A549 (cell line): ENCODE data around the gene PTGER2.

ENCODE experiments used
- POLR2A ChIP-seq: IDR thresholded peaks from 2 replicates; pipeline ENCODE4 v1.6.1; 2012; ENCODE audit warnings: mild to moderate bottlenecking, low read length
- POLR2AphosphoS2 ChIP-seq: conservative IDR thresholded peaks from 2 replicates; pipeline ENCODE4 v1.6.1; 2012; ENCODE audit warnings: low read length, improper control_type of control experiment, inconsistent platforms
- RFX5 ChIP-seq: fragments of 450-650 bp; IDR thresholded peaks from 2 replicates; pipeline ENCODE4 v1.7.1; 2014; ENCODE audit warnings: antibody characterized with exemption, mild to moderate bottlenecking, moderate library complexity
- TF ChIP-seq, protein P1 (sequence below): fragments of >200 bp; sonication (Bioruptor Twin); formaldehyde crosslinking; IDR thresholded peaks from 3 replicates; pipeline ENCODE4 v1.5.1; 2016

DNA sequence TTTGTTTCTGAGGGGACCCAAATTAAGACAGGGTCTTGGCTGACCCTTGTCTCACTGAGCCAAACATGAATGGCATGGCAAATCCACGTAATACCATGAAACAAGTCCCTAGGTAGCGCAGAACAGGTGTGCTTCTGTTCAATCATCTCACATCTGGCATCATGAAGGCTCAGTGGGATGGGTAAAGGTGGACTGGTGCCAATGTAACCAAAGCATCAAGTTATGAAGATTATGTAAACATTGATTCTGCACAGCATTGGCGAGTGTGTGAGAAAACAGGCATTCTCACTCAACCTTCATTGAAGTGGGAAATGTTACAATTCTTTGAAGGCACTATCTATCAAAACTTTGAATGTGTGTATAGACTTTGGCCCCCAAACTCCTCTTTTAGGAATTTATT lies 41.9 kb downstream of the PTGER2 start:
- TF ChIP-seq POLR2AphosphoS2 (no peak), POLR2A (no peak), RFX5 (no peak)
- TF ChIP-seq, protein P1, sequence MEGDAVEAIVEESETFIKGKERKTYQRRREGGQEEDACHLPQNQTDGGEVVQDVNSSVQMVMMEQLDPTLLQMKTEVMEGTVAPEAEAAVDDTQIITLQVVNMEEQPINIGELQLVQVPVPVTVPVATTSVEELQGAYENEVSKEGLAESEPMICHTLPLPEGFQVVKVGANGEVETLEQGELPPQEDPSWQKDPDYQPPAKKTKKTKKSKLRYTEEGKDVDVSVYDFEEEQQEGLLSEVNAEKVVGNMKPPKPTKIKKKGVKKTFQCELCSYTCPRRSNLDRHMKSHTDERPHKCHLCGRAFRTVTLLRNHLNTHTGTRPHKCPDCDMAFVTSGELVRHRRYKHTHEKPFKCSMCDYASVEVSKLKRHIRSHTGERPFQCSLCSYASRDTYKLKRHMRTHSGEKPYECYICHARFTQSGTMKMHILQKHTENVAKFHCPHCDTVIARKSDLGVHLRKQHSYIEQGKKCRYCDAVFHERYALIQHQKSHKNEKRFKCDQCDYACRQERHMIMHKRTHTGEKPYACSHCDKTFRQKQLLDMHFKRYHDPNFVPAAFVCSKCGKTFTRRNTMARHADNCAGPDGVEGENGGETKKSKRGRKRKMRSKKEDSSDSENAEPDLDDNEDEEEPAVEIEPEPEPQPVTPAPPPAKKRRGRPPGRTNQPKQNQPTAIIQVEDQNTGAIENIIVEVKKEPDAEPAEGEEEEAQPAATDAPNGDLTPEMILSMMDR = no peak
